ENCODE measurements around the gene SRSF8.
"Not testable (repeated sequence)": the region's sequence is repeated elsewhere in the genome, so short reads cannot be mapped to it uniquely, and the experiment has no call there.

Gene SRSF8

GRCh38 chr11:95066716-95067038 is at the start of gene SRSF8:
TSS of gene SRSF8 (plus strand) at chr11:95066919. CDS start at chr11:95067227, 308 bp downstream.
- DNase-seq (ENCODE audit: low read depth): no peak
- H3K4me3 ChIP-seq (replicated peaks; ENCODE audit: low read depth, low read length): peak within 1 kb of the TSS; percentile 70
- no peak for TF ChIP-seq CTCF (IDR thresholded peaks at IDR 0.05; ENCODE audit: low read length, missing control alignments)

GRCh38 chr11:95021468-95021867 is 45.3 kb upstream of the SRSF8 start:
- not testable (repeated sequence) for H3K4me3 ChIP-seq (replicated peaks; ENCODE audit: low read depth, low read length); DNase-seq (ENCODE audit: low read depth)

- no peak for DNase-seq (ENCODE audit: low read depth)
- H3K4me3 ChIP-seq (replicated peaks; ENCODE audit: low read depth, low read length): no peak within 1 kb of the TSS
- no peak for TF ChIP-seq CTCF (IDR thresholded peaks at IDR 0.05; ENCODE audit: low read length, missing control alignments)
Observed at GRCh38 chr11:95024958-95025357, 41.8 kb upstream of the SRSF8 start, which contains the start of gene KDM4E. TSS of gene KDM4E (plus strand) at chr11:95025258. CDS start at chr11:95025558, 300 bp downstream.

- DNase-seq (ENCODE audit: low read depth); H3K4me3 ChIP-seq (replicated peaks; ENCODE audit: low read depth, low read length): not testable (repeated sequence)
Observed at GRCh38 chr11:95025594-95025993, 41.1 kb upstream of the SRSF8 start.

GRCh38 chr11:95028357-95028756 is 38.4 kb upstream of the SRSF8 start:
- TF ChIP-seq CTCF (IDR thresholded peaks at IDR 0.05; ENCODE audit: low read length, missing control alignments): no peak
- DNase-seq (ENCODE audit: low read depth): no peak
- no peak overlapping the region for H3K4me3 ChIP-seq (replicated peaks; ENCODE audit: low read depth, low read length)

- DNase-seq (ENCODE audit: low read depth): no peak
- TF ChIP-seq CTCF (IDR thresholded peaks at IDR 0.05; ENCODE audit: low read length, missing control alignments): no peak
- no peak overlapping the region for H3K4me3 ChIP-seq (replicated peaks; ENCODE audit: low read depth, low read length)
Observed at GRCh38 chr11:95033051-95033450, 33.7 kb upstream of the SRSF8 start.

- no peak overlapping the region for H3K4me3 ChIP-seq (replicated peaks; ENCODE audit: low read depth, low read length)
- TF ChIP-seq CTCF (IDR thresholded peaks at IDR 0.05; ENCODE audit: low read length, missing control alignments): no peak
- DNase-seq (ENCODE audit: low read depth): no peak
Observed at GRCh38 chr11:95035316-95035715, 31.4 kb upstream of the SRSF8 start.

- DNase-seq (ENCODE audit: low read depth): peak; percentile 15
Observed at GRCh38 chr11:95037356-95038035, 29.2 kb upstream of the SRSF8 start.

More at GRCh38 chr11:95037356-95038035, 29.2 kb upstream of the SRSF8 start:
- H3K4me3 ChIP-seq (replicated peaks; ENCODE audit: low read depth, low read length): peak overlapping the region; percentile 39

All from fibroblast of pulmonary artery (primary cell).